GM21526 (cell line): ENCODE data around the gene MARK4.

Experiments
- ATAC-seq: cut with Tn5 transposase; IDR thresholded peaks from one replicate; pipeline ENCODE4 v1.9.1; 2021; ENCODE audit warnings: moderate library complexity; ENCODE audit not compliant: unreplicated experiment, low FRiP score

Gene MARK4

GRCh38 chr19:45271098-45271734, 20.1 kb downstream of the MARK4 start:
- no peak for ATAC-seq

- ATAC-seq: no peak
These were observed 20.7 kb downstream of the MARK4 start for GRCh38 chr19:45271735-45272108.

- no peak for ATAC-seq
These were observed 22.4 kb downstream of the MARK4 start for GRCh38 chr19:45273521-45273855.

- no peak for ATAC-seq
These were observed 24.4 kb downstream of the MARK4 start for GRCh38 chr19:45275370-45275971.

- no peak for ATAC-seq
These were observed 25.2 kb downstream of the MARK4 start for GRCh38 chr19:45276284-45276687.

GRCh38 chr19:45278087-45278486, 27.0 kb downstream of the MARK4 start:
- no peak for ATAC-seq

GRCh38 chr19:45279587-45280192, 28.6 kb downstream of the MARK4 start:
- ATAC-seq: no peak

GRCh38 chr19:45280471-45280961, 29.4 kb downstream of the MARK4 start:
- ATAC-seq: no peak

- ATAC-seq: no peak
These were observed 32.5 kb downstream of the MARK4 start for GRCh38 chr19:45283443-45284033.

GRCh38 chr19:45290381-45290931, 39.4 kb downstream of the MARK4 start:
- ATAC-seq: no peak

- ATAC-seq: no peak
These were observed 40.8 kb downstream of the MARK4 start for GRCh38 chr19:45291834-45292233.

- ATAC-seq: no peak
These were observed 42.6 kb downstream of the MARK4 start for GRCh38 chr19:45293682-45294081.

GRCh38 chr19:45294291-45295029, 43.4 kb downstream of the MARK4 start:
- ATAC-seq: no peak

- ATAC-seq: no peak
These were observed 44.8 kb downstream of the MARK4 start for GRCh38 chr19:45295873-45296272.

- no peak for ATAC-seq
These were observed 45.3 kb downstream of the MARK4 start for GRCh38 chr19:45296355-45296754.

GRCh38 chr19:45297674-45298073, 46.6 kb downstream of the MARK4 start:
- ATAC-seq: no peak

GRCh38 chr19:45298264-45298663, 47.2 kb downstream of the MARK4 start:
- no peak for ATAC-seq

- no peak for ATAC-seq
These were observed 48.6 kb downstream of the MARK4 start for GRCh38 chr19:45299719-45300118.

- ATAC-seq: no peak
These were observed 51.3 kb downstream of the MARK4 start for GRCh38 chr19:45302416-45302815.

- ATAC-seq: no peak
These were observed 52.4 kb downstream of the MARK4 start for GRCh38 chr19:45303269-45304060.
